Spleen (tissue), 11 donors: Measurements from ENCODE around the gene TNFSF15. TPM values are rescaled to one million over a fixed set of nuclear protein-coding genes. Genes with fewer than 3 reads are reported as not detected.
"Not testable (repeated sequence)": the region's sequence is repeated elsewhere in the genome, so short reads cannot be mapped to it uniquely, and the experiment has no call there.

Experiments
- DNase-seq: peaks from one replicate; pipeline ENCODE4 v3.0.0-alpha.2; 2020
- H3K27ac ChIP-seq, 8 donors: fragments of 200-600 bp; sonication (generic) in 7 of 8; 1 replicate in 4 of 8; 2 replicates in 4 of 8; pipeline versions ENCODE4 v1.5.0 to v1.8.0; 2016 to 2021; ENCODE audit warnings: inconsistent platforms in 4 of 8, mild to moderate bottlenecking in 4 of 8, moderate library complexity in 1 of 8
- H3K27me3 ChIP-seq, 7 donors: fragments of 200-600 bp; sonication (generic) in 6 of 7; replicated peaks in 1 of 7; 1 replicate in 4 of 7; 2 replicates in 3 of 7; pipeline versions ENCODE4 v1.5.0 to v1.8.0; 2016 to 2021; ENCODE audit warnings: inconsistent platforms in 3 of 7, mild to moderate bottlenecking in 1 of 7
- H3K36me3 ChIP-seq, 6 donors: fragments of 200-600 bp; sonication (generic) in 5 of 6; 1 replicate in 4 of 6; 2 replicates in 2 of 6; pipeline versions ENCODE4 v1.5.0 to v1.8.0; 2016 to 2021; ENCODE audit warnings: inconsistent platforms in 2 of 6
- H3K4me1 ChIP-seq, 6 donors: fragments of 200-600 bp; sonication (generic) in 5 of 6; 1 replicate in 3 of 6; 2 replicates in 3 of 6; pipeline versions ENCODE4 v1.5.0 to v1.8.0; 2016 to 2021; ENCODE audit warnings: inconsistent platforms in 3 of 6
- H3K4me3 ChIP-seq, 8 donors: fragments of 200-600 bp; sonication (generic) in 7 of 8; 1 replicate in 4 of 8; 2 replicates in 4 of 8; pipeline versions ENCODE4 v1.5.0 to v1.8.0; 2016 to 2021; ENCODE audit warnings: inconsistent platforms in 4 of 8, mild to moderate bottlenecking in 4 of 8, moderate library complexity in 2 of 8
- H3K9me3 ChIP-seq, 8 donors: fragments of 200-600 bp; sonication (generic) in 7 of 8; 1 replicate in 4 of 8; 2 replicates in 4 of 8; pipeline versions ENCODE4 v1.5.0 to v1.8.0; 2016 to 2021; ENCODE audit warnings: inconsistent platforms in 4 of 8
- CTCF ChIP-seq, 11 experiments: fragments of 200-600 bp in 7 of 11; fragments of 450-650 bp in 4 of 11; sonication (generic) in 4 of 11; IDR thresholded peaks in 8 of 11; conservative IDR thresholded peaks in 3 of 11; 1 replicate in 7 of 11; 2 replicates in 4 of 11; pipeline versions ENCODE4 v1.4.0 to v1.8.0; 2016 to 2021; ENCODE audit warnings: antibody characterized with exemption in 11 of 11, inconsistent platforms in 4 of 11, mild to moderate bottlenecking in 1 of 11
- POLR2A ChIP-seq, 3 donors: fragments of 450-650 bp; IDR thresholded peaks; one replicate each; pipeline ENCODE4 v1.5.1; 2017; ENCODE audit warnings: antibody characterized with exemption in 3 of 3, mild to moderate bottlenecking in 1 of 3
- POLR2AphosphoS5 ChIP-seq, 3 donors: sonication (generic); formaldehyde crosslinking; IDR thresholded peaks; one replicate each; pipeline ENCODE4 v1.5.1; 2017; ENCODE audit warnings: antibody characterized with exemption in 3 of 3
- WGBS, 5 donors: extraction: QIAGEN DNeasy Blood & Tissue Kit in 3 of 5; methylation state at CpG; one replicate each; pipeline versions ENCODE4 v1.1.5 to v1.1.7; 2013 to 2018; 5-methylcytosine and 5-hydroxymethylcytosine counted together
- intact Hi-C: fragments of 100-400 bp; cut with DNase I; formaldehyde crosslinking; loops from one replicate; pipeline ENCODE4 v1.15.0; 2023; ENCODE audit warnings: low total_unique reads
- polyA plus RNA-seq, 3 donors: library from polyadenylated mRNA; stranded (reverse); fragments of 200-250 nt; gene quantifications; one replicate each; pipeline ENCODE4 v1.2.1, GENCODE V29; 2013
- total RNA-seq, 7 donors: library from RNA; depleted of rRNA in 3 of 7; stranded (reverse); fragments of >200 nt in 3 of 7; fragmentation: NEBNext Ultra II Directional in 4 of 7; extraction: Animal tissue kit (Norgen Biotek cat#: 25700) in 4 of 7; gene quantifications; one replicate each; pipeline versions ENCODE4 v1.1.0 to v1.2.1, GENCODE V29; 2016 to 2021
- donor health status: healthy with polysubstance abuse.
- donor health status: DM: no; HTN: no; CAD: no; lungs with moderate emphysema.
- donor health status: DM: no; HTN: no; CAD: no.
- donor health status: Bipolar disorder and iron deficiency.
- donor health status: healthy.
- donor health status: DM: no; HTN: no; CAD: no.
- donor health status: DM: yes; HTN: yes; CAD: no.

TNFSF15 gene
- total and polyA plus RNA-seq, 10 donors = 0.22 to 1.8 (median 0.60) TPM

DNA sequence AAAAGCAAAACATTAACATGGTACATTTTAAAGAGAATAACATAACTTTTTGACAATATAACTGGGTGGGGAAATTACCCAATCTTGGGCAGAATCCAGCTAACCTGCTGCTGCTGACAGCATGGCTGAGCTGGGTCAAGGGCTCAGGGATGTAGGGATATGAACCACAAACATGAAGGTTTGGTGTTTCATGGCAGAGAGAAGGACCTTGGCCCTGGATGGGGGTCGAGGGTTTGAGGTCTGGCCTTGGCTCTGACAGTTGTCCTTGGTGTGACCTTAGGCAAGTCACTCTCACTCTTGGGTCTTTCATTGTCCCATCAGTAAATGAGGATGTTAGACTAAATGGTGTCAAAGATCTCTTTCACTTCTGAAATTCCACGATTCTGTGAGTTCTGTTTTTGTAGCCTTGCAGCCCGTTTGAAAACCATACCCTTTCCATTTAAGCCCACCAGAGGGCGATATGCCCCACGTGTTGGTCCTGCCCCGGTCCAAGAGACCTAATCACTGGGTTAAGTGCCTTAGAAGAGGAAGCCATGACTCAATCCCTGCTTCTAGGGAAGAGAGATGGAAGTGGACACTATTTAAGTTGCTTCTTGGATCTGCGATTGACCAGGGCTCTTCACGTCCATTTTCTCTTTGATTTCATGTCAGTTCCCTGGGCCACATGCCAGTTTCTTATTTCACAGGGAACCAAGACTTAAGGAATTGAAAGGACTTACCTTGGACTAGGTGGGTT is 67.1 kb downstream of the TNFSF15 start:
- Histone ChIP-seq H3K36me3 (no peaks in the 10 kb centered on the region), H3K4me3 (no peak overlapping the region), H3K27me3 (no peaks in the 10 kb centered on the region), H3K9me3 (no peaks in the 10 kb centered on the region), H3K27ac (peak overlapping the region in 1 of 8 donors; percentile 43), H3K4me1 (peaks cover 0 to 41% (median 22%) of the 10 kb centered on the region in 6 donors)
- intact Hi-C loops = loop anchor here (2.0 kb wide), 1 partner anchor 274 kb away; no protein-coding TSS in a partner anchor
- TF ChIP-seq POLR2AphosphoS5 (IDR thresholded peaks at IDR 0.05) = peak in 1 of 3 donors; percentile 44
- TF ChIP-seq CTCF (IDR thresholded peaks at IDR 0.05 in 8 of 11, conservative IDR thresholded peaks at IDR 0.05 in 3 of 11) = peak; percentile 84 to 97 (median 93)
- no peak for TF ChIP-seq POLR2A (IDR thresholded peaks at IDR 0.05)
- DNase-seq = peak; percentile 90
- WGBS, 5 donors = 17 to 21% (median 21%) methylated on average over 8 of the region's 8 CpGs

- Histone ChIP-seq H3K4me3 (no peak overlapping the region), H3K9me3 (no peaks in the 10 kb centered on the region), H3K36me3 (no peaks in the 10 kb centered on the region), H3K27ac (no peak overlapping the region), H3K27me3 (no peaks in the 10 kb centered on the region), H3K4me1 (peaks cover 0 to 41% (median 22%) of the 10 kb centered on the region in 6 donors)
- TF ChIP-seq POLR2AphosphoS5 (IDR thresholded peaks at IDR 0.05) (no peak), CTCF (IDR thresholded peaks at IDR 0.05 in 8 of 11, conservative IDR thresholded peaks at IDR 0.05 in 3 of 11) (no peak), POLR2A (IDR thresholded peaks at IDR 0.05) (no peak)
- no peak for DNase-seq
- WGBS, 5 donors = 79 to 97% (median 86%) methylated on average over 4 of the region's 4 CpGs
- intact Hi-C loops = loop anchor here (2.0 kb wide), 1 partner anchor 275 kb away; no protein-coding TSS in a partner anchor
These were observed 68.0 kb downstream of the TNFSF15 start for GRCh38 chr9:114737847-114738246.

- Histone ChIP-seq H3K4me3 (no peak overlapping the region), H3K27ac (peak overlapping the region in 3 of 8 donors; percentile 22 to 57 (median 37)), H3K9me3 (no peaks in the 10 kb centered on the region), H3K4me1 (peaks cover 0 to 41% (median 22%) of the 10 kb centered on the region in 6 donors), H3K27me3 (no peaks in the 10 kb centered on the region), H3K36me3 (no peaks in the 10 kb centered on the region)
- WGBS, 5 donors = 73 to 88% (median 76%) methylated on average over 3 of the region's 3 CpGs
- TF ChIP-seq CTCF (IDR thresholded peaks at IDR 0.05 in 8 of 11, conservative IDR thresholded peaks at IDR 0.05 in 3 of 11) = no peak
- no peak for TF ChIP-seq POLR2A (IDR thresholded peaks at IDR 0.05)
- TF ChIP-seq POLR2AphosphoS5 (IDR thresholded peaks at IDR 0.05) = no peak
- intact Hi-C loops = no loop called here
- no peak for DNase-seq
These were observed 68.7 kb downstream of the TNFSF15 start for GRCh38 chr9:114737118-114737517.

- H3K27ac ChIP-seq = peak overlapping the region in 1 of 8 donors; percentile 27
- no peaks in the 10 kb centered on the region for H3K36me3 ChIP-seq
- intact Hi-C loops = no loop called here
- no peak overlapping the region for H3K4me3 ChIP-seq
- no peak for DNase-seq
- 26 to 42% (median 35%) methylated on average over 4 of the region's 4 CpGs for WGBS, 5 donors
- no peak for TF ChIP-seq POLR2AphosphoS5 (IDR thresholded peaks at IDR 0.05)
- TF ChIP-seq POLR2A (IDR thresholded peaks at IDR 0.05) = no peak
- TF ChIP-seq CTCF (IDR thresholded peaks at IDR 0.05 in 8 of 11, conservative IDR thresholded peaks at IDR 0.05 in 3 of 11) = no peak
- peaks cover 0 to 41% (median 22%) of the 10 kb centered on the region in 6 donors for H3K4me1 ChIP-seq
- no peaks in the 10 kb centered on the region for H3K27me3 ChIP-seq
- no peaks in the 10 kb centered on the region for H3K9me3 ChIP-seq
These were observed 70.1 kb downstream of the TNFSF15 start for GRCh38 chr9:114735704-114736103.

- 58 to 69% (median 61%) methylated on average over 5 of the region's 5 CpGs for WGBS, 5 donors
- H3K9me3 ChIP-seq, intact Hi-C loops, H3K36me3 ChIP-seq, H3K27me3 ChIP-seq, DNase-seq: not testable (repeated sequence)
- H3K4me1 ChIP-seq = peaks cover 0 to 41% (median 22%) of the 10 kb centered on the region in 6 donors
- peak overlapping the region in 1 of 8 donors; percentile 31 for H3K4me3 ChIP-seq
- peak overlapping the region in 1 of 8 donors; percentile 27 for H3K27ac ChIP-seq
These were observed 70.7 kb downstream of the TNFSF15 start for GRCh38 chr9:114735139-114735538.
